Fibroblast of villous mesenchyme (primary cell): ENCODE results near the gene ASB10. TPM values are rescaled to one million over a fixed set of nuclear protein-coding genes. Genes with fewer than 3 reads are reported as not detected.

Source experiments
- DNase-seq: peaks from one replicate; pipeline ENCODE4 v3.0.0-alpha.2; 2010; ENCODE audit warnings: low read depth
- H3K4me3 ChIP-seq: 2 replicates; pipeline ENCODE4 v1.5.1; 2011; ENCODE audit warnings: low read depth, mild to moderate bottlenecking, low read length
- CTCF ChIP-seq: IDR thresholded peaks from 2 replicates; pipeline ENCODE4 v1.5.1; 2012; ENCODE audit warnings: low read depth, mild to moderate bottlenecking, low read length; ENCODE audit not compliant: insufficient read depth
- total RNA-seq: library from RNA; depleted of rRNA; stranded (reverse); fragments of >200 nt; gene quantifications from 2 replicates; pipeline ENCODE4 v1.2.3, GENCODE V29; 2012

The ASB10 gene
- total RNA-seq, 1 donor = not detected

GRCh38 chr7:151129960-151130591 is 57.0 kb downstream of the ASB10 start:
- DNase-seq = no peak
- no peak overlapping the region for H3K4me3 ChIP-seq
- no peak for TF ChIP-seq CTCF

- H3K4me3 ChIP-seq = no peak overlapping the region
- no peak for DNase-seq
- no peak for TF ChIP-seq CTCF
Observed at GRCh38 chr7:151129117-151129959, 57.7 kb downstream of the ASB10 start.

- no peak for DNase-seq
- no peak for TF ChIP-seq CTCF
- H3K4me3 ChIP-seq = no peak overlapping the region
Observed at GRCh38 chr7:151128716-151129115, 58.3 kb downstream of the ASB10 start.

GRCh38 chr7:151128144-151128543 is 58.9 kb downstream of the ASB10 start:
- TF ChIP-seq CTCF = no peak
- no peak overlapping the region for H3K4me3 ChIP-seq
- no peak for DNase-seq

- no peak for DNase-seq
- TF ChIP-seq CTCF = no peak
- H3K4me3 ChIP-seq = no peak overlapping the region
Observed at GRCh38 chr7:151126491-151127137, 60.4 kb downstream of the ASB10 start.

- no peak for TF ChIP-seq CTCF
- peak overlapping the region; percentile 49 for H3K4me3 ChIP-seq
- peak; percentile 21 for DNase-seq
Observed at GRCh38 chr7:151125846-151126481, 61.1 kb downstream of the ASB10 start.

Other genes with a start within 250 kb of the ASB10 start
- 0.64 and 2.6 TPM in 2 replicates for gene KCNH2, start 208.9 kb downstream of the ASB10 start, total RNA-seq
- 1.3 and 3.5 TPM in 2 replicates for gene NOS3, start 196.2 kb downstream of the ASB10 start, total RNA-seq
- gene ATG9B, start 162.8 kb downstream of the ASB10 start, total RNA-seq = under 0.01 and 0.32 TPM in 2 replicates
- 35.4 and 36.4 TPM in 2 replicates for gene ABCB8, start 158.8 kb downstream of the ASB10 start, total RNA-seq
- under 0.01 and 0.32 TPM in 2 replicates for gene ASIC3, start 138.7 kb downstream of the ASB10 start, total RNA-seq
- gene CDK5, start 129.4 kb downstream of the ASB10 start, total RNA-seq = 22.2 and 22.9 TPM in 2 replicates
- 85.5 and 102 TPM in 2 replicates for gene SLC4A2, start 127.7 kb downstream of the ASB10 start, total RNA-seq
- gene FASTK, start 106.4 kb downstream of the ASB10 start, total RNA-seq = 87.2 and 103 TPM in 2 replicates
- 17.7 and 21.6 TPM in 2 replicates for gene TMUB1, start 103.8 kb downstream of the ASB10 start, total RNA-seq
- 59.2 and 83.8 TPM in 2 replicates for gene AGAP3, start 100.8 kb downstream of the ASB10 start, total RNA-seq
- not detected in 2 replicates for gene GBX1, start 19.6 kb downstream of the ASB10 start, total RNA-seq
- gene H2BK1, start 23.2 kb upstream of the ASB10 start, total RNA-seq = not detected in 2 replicates
- gene ABCF2, start 40.0 kb upstream of the ASB10 start, total RNA-seq = 47.7 and 70.0 TPM in 2 replicates
- gene CHPF2, start 45.2 kb upstream of the ASB10 start, total RNA-seq = 80.9 and 90.7 TPM in 2 replicates
- gene SMARCD3, start 61.4 kb upstream of the ASB10 start, total RNA-seq = 32.0 and 49.3 TPM in 2 replicates
- gene NUB1, start 154.6 kb upstream of the ASB10 start, total RNA-seq = 38.7 and 51.0 TPM in 2 replicates
- 0.32 and 1.3 TPM in 2 replicates for gene WDR86, start 222.8 kb upstream of the ASB10 start, total RNA-seq